Measurements from ENCODE around the gene ZNF280A.

DNA sequence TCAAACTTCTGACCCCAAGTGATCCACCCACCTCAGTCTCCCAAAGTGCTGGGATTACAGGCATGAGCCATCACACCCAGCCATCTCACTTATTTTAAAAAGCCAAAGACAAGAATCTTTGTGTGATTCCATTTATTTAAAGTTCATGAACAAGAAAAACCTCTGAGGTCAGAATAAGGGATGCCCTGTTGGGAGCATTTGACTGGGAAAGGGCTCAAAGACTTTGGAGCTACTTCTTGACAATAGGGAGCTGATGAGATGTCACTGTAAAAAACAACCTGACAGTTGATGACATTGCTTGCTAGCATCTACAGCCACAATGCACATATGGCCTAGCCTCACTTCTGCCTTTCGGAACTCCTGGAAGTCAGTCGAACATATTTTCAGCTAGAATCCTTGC lies 6.5 kb downstream of the ZNF280A start:
- TF ChIP-seq, protein P1, sequence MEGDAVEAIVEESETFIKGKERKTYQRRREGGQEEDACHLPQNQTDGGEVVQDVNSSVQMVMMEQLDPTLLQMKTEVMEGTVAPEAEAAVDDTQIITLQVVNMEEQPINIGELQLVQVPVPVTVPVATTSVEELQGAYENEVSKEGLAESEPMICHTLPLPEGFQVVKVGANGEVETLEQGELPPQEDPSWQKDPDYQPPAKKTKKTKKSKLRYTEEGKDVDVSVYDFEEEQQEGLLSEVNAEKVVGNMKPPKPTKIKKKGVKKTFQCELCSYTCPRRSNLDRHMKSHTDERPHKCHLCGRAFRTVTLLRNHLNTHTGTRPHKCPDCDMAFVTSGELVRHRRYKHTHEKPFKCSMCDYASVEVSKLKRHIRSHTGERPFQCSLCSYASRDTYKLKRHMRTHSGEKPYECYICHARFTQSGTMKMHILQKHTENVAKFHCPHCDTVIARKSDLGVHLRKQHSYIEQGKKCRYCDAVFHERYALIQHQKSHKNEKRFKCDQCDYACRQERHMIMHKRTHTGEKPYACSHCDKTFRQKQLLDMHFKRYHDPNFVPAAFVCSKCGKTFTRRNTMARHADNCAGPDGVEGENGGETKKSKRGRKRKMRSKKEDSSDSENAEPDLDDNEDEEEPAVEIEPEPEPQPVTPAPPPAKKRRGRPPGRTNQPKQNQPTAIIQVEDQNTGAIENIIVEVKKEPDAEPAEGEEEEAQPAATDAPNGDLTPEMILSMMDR (IDR thresholded peaks at IDR 0.05): no peak
- TF ChIP-seq POLR2A (IDR thresholded peaks at IDR 0.05): no peak
